ENCODE results near the gene CHD1L.
A peak's percentile ranks its signal among the peaks of the same experiment; 100 is the strongest.
"Not testable (repeated sequence)": the region's sequence is repeated elsewhere in the genome, so short reads cannot be mapped to it uniquely, and the experiment has no call there.

The CHD1L gene

GRCh38 chr1:147272042-147272441 is 29.6 kb downstream of the CHD1L start:
- FAIRE-seq: no peak

GRCh38 chr1:147273409-147274336 is 31.2 kb downstream of the CHD1L start:
- peak; percentile 96 for FAIRE-seq

- FAIRE-seq: no peak
These were observed 39.5 kb downstream of the CHD1L start for GRCh38 chr1:147281950-147282349.

GRCh38 chr1:147283011-147283410 is 40.5 kb downstream of the CHD1L start:
- FAIRE-seq: no peak

- no peak for FAIRE-seq
These were observed 44.8 kb downstream of the CHD1L start for GRCh38 chr1:147287133-147287865.

GRCh38 chr1:147292012-147292411 is 49.5 kb downstream of the CHD1L start:
- FAIRE-seq: no peak

GRCh38 chr1:147292631-147293251 is 50.3 kb downstream of the CHD1L start:
- no peak for FAIRE-seq

GRCh38 chr1:147297438-147297837 is 55.0 kb downstream of the CHD1L start:
- FAIRE-seq: no peak

- FAIRE-seq: not testable (repeated sequence)
These were observed 63.3 kb downstream of the CHD1L start for GRCh38 chr1:147305803-147306202.

- no peak for FAIRE-seq
These were observed 74.5 kb downstream of the CHD1L start for GRCh38 chr1:147316968-147317367.

GRCh38 chr1:147326933-147327687 is 84.6 kb downstream of the CHD1L start:
- not testable (repeated sequence) for FAIRE-seq

GRCh38 chr1:147334292-147334691 is 91.8 kb downstream of the CHD1L start:
- FAIRE-seq: no peak

- FAIRE-seq: no peak
These were observed 93.8 kb downstream of the CHD1L start for GRCh38 chr1:147336291-147336690.

GRCh38 chr1:147337040-147337630 is 94.7 kb downstream of the CHD1L start:
- no peak for FAIRE-seq

- FAIRE-seq: no peak
These were observed 96.1 kb downstream of the CHD1L start for GRCh38 chr1:147338571-147338970.

GRCh38 chr1:147341246-147341645 is 98.8 kb downstream of the CHD1L start:
- no peak for FAIRE-seq

Data from A204.1 (cell line).